Keratinocyte (primary cell): Measurements from ENCODE around the gene CCNL2.

Source experiments
- CTCF ChIP-seq, 3 experiments: IDR thresholded peaks in 1 of 3; conservative IDR thresholded peaks in 1 of 3; optimal IDR thresholded peaks in 1 of 3; 2 replicates in 2 of 3; 3 replicates in 1 of 3; pipeline versions ENCODE3 to v1.5.1; 2011; ENCODE audit warnings: low read length in 3 of 3, mild to moderate bottlenecking in 3 of 3, moderate library complexity in 2 of 3, control low read depth in 1 of 3, inconsistent platforms in 1 of 3; ENCODE audit not compliant: insufficient read depth in 2 of 3; ENCODE audit errors: extremely low read depth in 1 of 3
- EZH2 ChIP-seq: IDR thresholded peaks from one replicate; pipeline ENCODE4 v1.6.1; 2012; ENCODE audit warnings: inconsistent platforms, mild to moderate bottlenecking, low read length, moderate library complexity

- TF ChIP-seq CTCF (optimal IDR thresholded peaks at IDR 0.05 in 1 of 3, IDR thresholded peaks at IDR 0.05 in 1 of 3, conservative IDR thresholded peaks at IDR 0.05 in 1 of 3; ENCODE audit: extremely low read depth in 1 of 3, insufficient read depth in 2 of 3, low read length in 3 of 3) (no peak), EZH2 (no peak)
Observed at GRCh38 chr1:1406821-1407635, 7.9 kb upstream of the CCNL2 start, which contains the start of gene MRPL20.
